ENCODE results near the gene PLS3.

- TF ChIP-seq EP300 (IDR thresholded peaks at IDR 0.05): no peak
- TF ChIP-seq POLR2A (IDR thresholded peaks at IDR 0.05): no peak
- no peak for TF ChIP-seq CTCF (IDR thresholded peaks at IDR 0.05)
Measured at GRCh38 chrX:115521741-115522140, 39.2 kb upstream of the PLS3 start.

Measured in suprapubic skin (tissue), 3 donors.